H9 (cell line): ENCODE measurements around the gene TLE4. TPM values are rescaled to one million over a fixed set of nuclear protein-coding genes. Genes with fewer than 3 reads are reported as not detected.

ENCODE experiments used
- DNase-seq: peaks from one replicate; pipeline ENCODE4 v3.0.0-alpha.2; 2017
- H2AFZ ChIP-seq: one replicate; pipeline ENCODE4 v1.6.1; 2013; ENCODE audit warnings: mild to moderate bottlenecking, low read length, control low read depth, moderate library complexity
- H2AK5ac ChIP-seq: 2 replicates; pipeline ENCODE4 v1.6.1; 2013; ENCODE audit warnings: low read length, control low read depth, mixed read lengths; ENCODE audit not compliant: insufficient read length
- H2BK120ac ChIP-seq: one replicate; pipeline ENCODE4 v1.6.1; 2013; ENCODE audit warnings: low read depth, mild to moderate bottlenecking, low read length, control low read depth, inconsistent platforms; ENCODE audit not compliant: poor library complexity, severe bottlenecking
- H2BK12ac ChIP-seq: 2 replicates; pipeline ENCODE4 v1.6.1; 2013; ENCODE audit warnings: low read length, control low read depth, mixed read lengths, low read depth; ENCODE audit not compliant: insufficient read length
- H2BK15ac ChIP-seq: 2 replicates; pipeline ENCODE4 v1.6.1; 2013; ENCODE audit warnings: low read depth, low read length, control low read depth
- H2BK20ac ChIP-seq: one replicate; pipeline ENCODE4 v1.6.1; 2013; ENCODE audit warnings: low read depth, mild to moderate bottlenecking, low read length, control low read depth, inconsistent platforms; ENCODE audit not compliant: poor library complexity, severe bottlenecking
- H2BK5ac ChIP-seq: 2 replicates; pipeline ENCODE4 v1.6.1; 2013; ENCODE audit warnings: low read length, control low read depth, mixed read lengths; ENCODE audit not compliant: insufficient read length
- H3K14ac ChIP-seq: 2 replicates; pipeline ENCODE4 v1.6.1; 2013; ENCODE audit warnings: low read length, control low read depth; ENCODE audit not compliant: insufficient read depth
- H3K18ac ChIP-seq: 2 replicates; pipeline ENCODE4 v1.6.1; 2013; ENCODE audit warnings: low read depth, mild to moderate bottlenecking, mixed read lengths, low read length, control low read depth; ENCODE audit not compliant: insufficient read length
- H3K23ac ChIP-seq: 2 replicates; pipeline ENCODE4 v1.6.1; 2013; ENCODE audit warnings: low read length, control low read depth, mixed read lengths, low read depth; ENCODE audit not compliant: insufficient read length
- H3K23me2 ChIP-seq: 2 replicates; pipeline ENCODE4 v1.6.1; 2013; ENCODE audit warnings: low read depth, mild to moderate bottlenecking, mixed read lengths, low read length, control low read depth; ENCODE audit not compliant: insufficient read length, poor library complexity, severe bottlenecking
- H3K27ac ChIP-seq: 2 replicates; pipeline ENCODE4 v1.5.1; 2013; ENCODE audit warnings: low read length, control low read depth, mixed read lengths, low read depth; ENCODE audit not compliant: insufficient read length
- H3K27me3 ChIP-seq: 2 replicates; pipeline ENCODE4 v1.6.1; 2013; ENCODE audit warnings: low read length, control low read depth, inconsistent platforms; ENCODE audit not compliant: insufficient read depth
- H3K4ac ChIP-seq: 2 replicates; pipeline ENCODE4 v1.6.1; 2013; ENCODE audit warnings: low read depth, mild to moderate bottlenecking, control low read depth, inconsistent platforms, low read length, moderate library complexity
- H3K4me1 ChIP-seq: 2 replicates; pipeline ENCODE4 v1.6.1; 2013; ENCODE audit warnings: low read length, control low read depth, inconsistent platforms; ENCODE audit not compliant: insufficient read depth
- H3K4me2 ChIP-seq: 2 replicates; pipeline ENCODE4 v1.6.1; 2013; ENCODE audit warnings: low read length, control low read depth, mixed read lengths; ENCODE audit not compliant: insufficient read length, insufficient read depth
- H3K56ac ChIP-seq: 2 replicates; pipeline ENCODE4 v1.6.1; 2013; ENCODE audit warnings: low read depth, mild to moderate bottlenecking, mixed read lengths, low read length, control low read depth; ENCODE audit not compliant: insufficient read length
- H3K79me1 ChIP-seq: 2 replicates; pipeline ENCODE4 v1.6.1; 2013; ENCODE audit warnings: low read depth, mild to moderate bottlenecking, moderate library complexity, low read length, control low read depth, inconsistent platforms; ENCODE audit not compliant: insufficient read depth, poor library complexity, severe bottlenecking
- H3K79me2 ChIP-seq: 2 replicates; pipeline ENCODE4 v1.6.1; 2013; ENCODE audit warnings: low read length, control low read depth, inconsistent platforms; ENCODE audit not compliant: insufficient read depth
- H3K9ac ChIP-seq: 2 replicates; pipeline ENCODE4 v1.6.1; 2013; ENCODE audit warnings: low read length, control low read depth, mixed read lengths; ENCODE audit not compliant: insufficient read length; ENCODE audit errors: extremely low read depth
- H3K9me3 ChIP-seq: one replicate; pipeline ENCODE4 v1.6.1; 2013; ENCODE audit warnings: low read depth, low read length, inconsistent platforms; ENCODE audit not compliant: control insufficient read depth
- H3T11ph ChIP-seq: one replicate; pipeline ENCODE4 v1.6.1; 2013; ENCODE audit warnings: mild to moderate bottlenecking, low read length, control low read depth, inconsistent platforms
- H4K20me1 ChIP-seq: one replicate; pipeline ENCODE4 v1.6.1; 2013; ENCODE audit not compliant: control insufficient read depth, insufficient read length, insufficient read depth
- H4K5ac ChIP-seq: 2 replicates; pipeline ENCODE4 v1.6.1; 2013; ENCODE audit warnings: low read depth, mild to moderate bottlenecking, mixed read lengths, low read length, control low read depth; ENCODE audit not compliant: insufficient read length
- H4K8ac ChIP-seq: replicated peaks from 2 replicates; pipeline ENCODE4 v1.6.1; 2013; ENCODE audit warnings: low read length, control low read depth, mixed read lengths, low read depth; ENCODE audit not compliant: insufficient read length
- H4K91ac ChIP-seq: 2 replicates; pipeline ENCODE4 v1.6.1; 2013; ENCODE audit warnings: low read depth, mild to moderate bottlenecking, moderate library complexity, mixed read lengths, low read length, control low read depth; ENCODE audit not compliant: insufficient read length
- H3K27ac Mint-ChIP-seq, 3 experiments: 2 replicates in 2 of 3; 3 replicates in 1 of 3; pipeline ENCODE4 v1.8.0; 2020 to 2021; ENCODE audit warnings: mixed read lengths in 3 of 3, mild to moderate bottlenecking in 1 of 3, moderate library complexity in 1 of 3
- H3K27me3 Mint-ChIP-seq: 2 replicates; pipeline ENCODE4 v1.8.0; 2021; ENCODE audit warnings: low read depth, mild to moderate bottlenecking, moderate library complexity, mixed read lengths
- H3K36me3 Mint-ChIP-seq, 3 experiments: 2 replicates in 2 of 3; 3 replicates in 1 of 3; pipeline ENCODE4 v1.8.0; 2020 to 2021; ENCODE audit warnings: low read depth in 3 of 3, mixed read lengths in 3 of 3; ENCODE audit not compliant: insufficient read depth in 1 of 3
- H3K4me1 Mint-ChIP-seq, 2 experiments: 2 replicates each; pipeline ENCODE4 v1.8.0; 2020; ENCODE audit warnings: mixed read lengths in 2 of 2
- H3K4me3 Mint-ChIP-seq, 2 experiments: 2 replicates in 1 of 2; 3 replicates in 1 of 2; pipeline ENCODE4 v1.8.0; 2020 to 2021; ENCODE audit warnings: mild to moderate bottlenecking in 2 of 2, mixed read lengths in 2 of 2, moderate library complexity in 1 of 2
- H3K9me3 Mint-ChIP-seq, 2 experiments: 2 replicates in 1 of 2; 3 replicates in 1 of 2; pipeline ENCODE4 v1.8.0; 2020; ENCODE audit warnings: mild to moderate bottlenecking in 2 of 2, mixed read lengths in 2 of 2, moderate library complexity in 1 of 2
- CTCF ChIP-seq: fragments of 200-600 bp; sonication (generic); conservative IDR thresholded peaks from 3 replicates; pipeline ENCODE4 v1.8.0; 2021; ENCODE audit warnings: antibody characterized with exemption, mild to moderate bottlenecking
- WGBS: extraction: QIAGEN DNeasy Blood & Tissue Kit; methylation state at CpG from one replicate; pipeline ENCODE4 v1.1.7; 2013; ENCODE audit warnings: missing lambda C conversion rate, low lambda C conversion rate, mixed read lengths; ENCODE audit not compliant: insufficient read length; ENCODE audit errors: extremely low coverage; 5-methylcytosine and 5-hydroxymethylcytosine counted together
- total RNA-seq: library from RNA; stranded (reverse); gene quantifications from 2 replicates; pipeline ENCODE4 v1.2.1, GENCODE V29; 2021

Gene TLE4
- total RNA-seq, 1 experiment from 2014 or later: 35.1 TPM

GRCh38 chr9:79657891-79658290 is 86.1 kb downstream of the TLE4 start:
- no peak overlapping the region for H3K27ac ChIP-seq
- no peak overlapping the region for H3K18ac ChIP-seq
- H3K23me2 ChIP-seq: no peaks in the 10 kb centered on the region
- H4K20me1 ChIP-seq: no peaks in the 10 kb centered on the region
- WGBS: no CpG with 5 or more reads among the region's 2 CpGs
- Mint-ChIP-seq H3K27me3 (no peaks in the 10 kb centered on the region), H3K4me1 (peaks cover 22 to 28% of the 10 kb centered on the region in 2 experiments), H3K36me3 (peaks cover 0 to 27% (median 8%) of the 10 kb centered on the region in 3 experiments; a peak in 6 of 7 replicates), H3K9me3 (no peaks in the 10 kb centered on the region), H3K27ac (no peak overlapping the region), H3K4me3 (no peak overlapping the region)
- DNase-seq: no peak
- no peak overlapping the region for H2BK120ac ChIP-seq
- H2BK15ac ChIP-seq: no peak overlapping the region
- H3K4me1 ChIP-seq: peaks cover 4% of the 10 kb centered on the region; the same call in 1 of the 2 replicates
- H3K4me2 ChIP-seq: no peak overlapping the region
- no peaks in the 10 kb centered on the region for H3K27me3 ChIP-seq
- H3K56ac ChIP-seq: no peak overlapping the region
- H3K23ac ChIP-seq: no peak overlapping the region
- H3K14ac ChIP-seq: no peak overlapping the region
- no peak overlapping the region for H3K9ac ChIP-seq
- no peak overlapping the region for H2AFZ ChIP-seq
- no peak overlapping the region for H4K91ac ChIP-seq
- no peaks in the 10 kb centered on the region for H3K9me3 ChIP-seq
- H4K5ac ChIP-seq: no peak overlapping the region
- no peak for TF ChIP-seq CTCF
- H4K8ac ChIP-seq: no peak overlapping the region
- H3T11ph ChIP-seq: no peak overlapping the region
- H2BK5ac ChIP-seq: no peak overlapping the region
- no peak overlapping the region for H2BK12ac ChIP-seq
- H3K79me2 ChIP-seq: no peaks in the 10 kb centered on the region
- no peak overlapping the region for H2BK20ac ChIP-seq
- H3K4ac ChIP-seq: no peak overlapping the region
- no peak overlapping the region for H2AK5ac ChIP-seq
- H3K79me1 ChIP-seq: no peaks in the 10 kb centered on the region
